Prostate gland (tissue), 2 donors: ENCODE data around the gene SKOR1. TPM values are rescaled to one million over a fixed set of nuclear protein-coding genes. Genes with fewer than 3 reads are reported as not detected.

Experiments
- DNase-seq: peaks from one replicate; pipeline ENCODE4 v3.0.0-alpha.2; 2019; ENCODE audit warnings: low spot score
- H3K27ac ChIP-seq, 2 donors: fragments of 200-600 bp; sonication (generic); 2 replicates each; pipeline ENCODE4 v1.5.1; 2017 to 2019
- H3K27me3 ChIP-seq: fragments of 200-600 bp; sonication (generic); replicated peaks from 2 replicates; pipeline ENCODE4 v1.5.1; 2019; ENCODE audit not compliant: insufficient read depth
- H3K36me3 ChIP-seq, 2 donors: fragments of 200-600 bp; sonication (generic); 1 replicate in 1 of 2; 2 replicates in 1 of 2; pipeline versions ENCODE4 v1.5.1 to v1.8.1; 2017 to 2019
- H3K4me1 ChIP-seq: fragments of 200-600 bp; sonication (generic); replicated peaks from 2 replicates; pipeline ENCODE4 v1.5.1; 2019
- H3K4me3 ChIP-seq, 2 donors: fragments of 200-600 bp; sonication (generic); 2 replicates each; pipeline ENCODE4 v1.5.1; 2017 to 2019
- H3K9me3 ChIP-seq: fragments of 200-600 bp; sonication (generic); 2 replicates; pipeline ENCODE4 v1.5.1; 2017
- CTCF ChIP-seq, 4 experiments: fragments of 200-600 bp in 2 of 4; fragments of 450-650 bp in 2 of 4; sonication (generic) in 2 of 4; IDR thresholded peaks; 1 replicate in 3 of 4; 2 replicates in 1 of 4; pipeline ENCODE4 v1.5.1; 2016 to 2019; ENCODE audit warnings: antibody characterized with exemption in 4 of 4, mild to moderate bottlenecking in 2 of 4, moderate library complexity in 2 of 4
- POLR2A ChIP-seq: fragments of 450-650 bp; IDR thresholded peaks from one replicate; pipeline ENCODE4 v1.6.1; 2016; ENCODE audit warnings: antibody characterized with exemption, mild to moderate bottlenecking
- POLR2AphosphoS5 ChIP-seq: sonication (generic); formaldehyde crosslinking; IDR thresholded peaks from one replicate; pipeline ENCODE4 v1.6.1; 2017; ENCODE audit warnings: antibody characterized with exemption
- WGBS: methylation state at CpG from one replicate; pipeline ENCODE4 v1.1.5; 2018; 5-methylcytosine and 5-hydroxymethylcytosine counted together
- intact Hi-C: fragments of 100-400 bp; cut with DNase I; formaldehyde crosslinking; loops from one replicate; pipeline ENCODE4 v1.14.2; 2022
- total RNA-seq, 2 donors: library from RNA; depleted of rRNA; stranded (reverse); fragments of >200 nt; gene quantifications; one replicate each; pipeline ENCODE4 v1.1.0, GENCODE V29; 2016

The SKOR1 gene
- total RNA-seq, 2 donors from 2014 or later, result 0.59 to 1.7 TPM

GRCh38 chr15:67809866-67810265 is 15.4 kb upstream of the SKOR1 start:
- no peak for DNase-seq
- no peaks in the 10 kb centered on the region for H3K4me1 ChIP-seq

DNA sequence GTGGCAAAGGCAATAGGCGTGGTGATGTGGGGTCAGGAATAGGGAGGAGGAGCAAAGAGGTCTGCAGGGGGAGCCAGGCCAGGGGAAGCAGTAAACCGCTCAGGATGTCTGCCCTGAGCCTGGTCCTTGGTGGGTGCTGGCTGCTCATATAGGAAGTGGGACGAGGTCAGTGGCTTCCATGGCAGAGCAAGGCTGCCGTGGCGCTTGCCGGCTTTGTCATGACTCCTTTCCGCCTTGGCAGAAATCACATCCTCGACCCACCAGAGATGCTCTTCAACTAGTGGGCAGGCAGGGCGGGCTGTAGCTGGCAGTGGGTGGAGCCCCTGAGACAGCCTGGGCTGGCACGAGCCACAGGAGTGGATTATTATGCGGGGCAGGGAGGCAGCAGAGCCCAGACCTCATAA is 13.1 kb upstream of the SKOR1 start:
- intact Hi-C loops, result no loop called here
- Histone ChIP-seq H3K36me3 (no peaks in the 10 kb centered on the region), H3K4me1 (no peaks in the 10 kb centered on the region), H3K27me3 (no peaks in the 10 kb centered on the region), H3K4me3 (no peak overlapping the region), H3K9me3 (no peaks in the 10 kb centered on the region), H3K27ac (no peak overlapping the region)
- DNase-seq, result no peak
- TF ChIP-seq POLR2A, result no peak
- no peak for TF ChIP-seq POLR2AphosphoS5
- TF ChIP-seq CTCF (IDR thresholded peaks at IDR 0.05), result no peak
- 74% methylated on average over 11 of the region's 11 CpGs for WGBS

More at GRCh38 chr15:67809866-67810265, 15.4 kb upstream of the SKOR1 start:
- Histone ChIP-seq H3K27me3 (no peaks in the 10 kb centered on the region), H3K9me3 (no peaks in the 10 kb centered on the region), H3K4me3 (no peak overlapping the region), H3K36me3 (peaks cover 0 to 4% of the 10 kb centered on the region in 2 donors), H3K27ac (no peak overlapping the region)
- intact Hi-C loops, result no loop called here
- TF ChIP-seq POLR2AphosphoS5 (no peak), POLR2A (no peak), CTCF (IDR thresholded peaks at IDR 0.05) (no peak)
- WGBS, result 96% methylated on average over 6 of the region's 6 CpGs

GRCh38 chr15:67813104-67813634 is 12.1 kb upstream of the SKOR1 start:
- no peak overlapping the region for H3K4me3 ChIP-seq
- no peak overlapping the region for H3K27ac ChIP-seq
- H3K27me3 ChIP-seq, result no peaks in the 10 kb centered on the region
- intact Hi-C loops, result no loop called here
- TF ChIP-seq CTCF (IDR thresholded peaks at IDR 0.05), result no peak
- no peak for TF ChIP-seq POLR2AphosphoS5
- TF ChIP-seq POLR2A, result no peak
- no peaks in the 10 kb centered on the region for H3K4me1 ChIP-seq
- DNase-seq, result no peak
- no peaks in the 10 kb centered on the region for H3K36me3 ChIP-seq
- 73% methylated on average over 3 of the region's 3 CpGs for WGBS
- no peaks in the 10 kb centered on the region for H3K9me3 ChIP-seq

GRCh38 chr15:67815036-67815592 is 10.2 kb upstream of the SKOR1 start:
- Histone ChIP-seq H3K4me3 (no peak overlapping the region), H3K27me3 (peaks cover 7% of the 10 kb centered on the region), H3K27ac (no peak overlapping the region), H3K4me1 (no peaks in the 10 kb centered on the region), H3K36me3 (no peaks in the 10 kb centered on the region), H3K9me3 (no peaks in the 10 kb centered on the region)
- no peak for TF ChIP-seq POLR2AphosphoS5
- TF ChIP-seq POLR2A, result no peak
- no peak for TF ChIP-seq CTCF (IDR thresholded peaks at IDR 0.05)
- 87% methylated on average over 5 of the region's 5 CpGs for WGBS
- no peak for DNase-seq
- intact Hi-C loops, result no loop called here

- intact Hi-C loops, result no loop called here
- Histone ChIP-seq H3K4me1 (no peaks in the 10 kb centered on the region), H3K4me3 (no peak overlapping the region), H3K27me3 (peaks cover 22% of the 10 kb centered on the region), H3K27ac (no peak overlapping the region), H3K9me3 (no peaks in the 10 kb centered on the region), H3K36me3 (no peaks in the 10 kb centered on the region)
- TF ChIP-seq POLR2A (no peak), CTCF (IDR thresholded peaks at IDR 0.05) (no peak), POLR2AphosphoS5 (no peak)
- WGBS, result 93% methylated on average over 3 of the region's 3 CpGs
- no peak for DNase-seq
Observed at GRCh38 chr15:67816668-67817067, 8.6 kb upstream of the SKOR1 start.
